Esophagus squamous epithelium (tissue), 4 donors: ENCODE measurements around the gene NAV2.

Experiments used
- CTCF ChIP-seq, 6 experiments: fragments of 450-650 bp in 4 of 6; fragments of 200-600 bp in 2 of 6; sonication (generic) in 2 of 6; IDR thresholded peaks; one replicate each; pipeline ENCODE4 v1.5.1; 2016 to 2019; ENCODE audit warnings: antibody characterized with exemption in 6 of 6, mild to moderate bottlenecking in 4 of 6, moderate library complexity in 4 of 6
- POLR2A ChIP-seq, 4 donors: fragments of 450-650 bp; IDR thresholded peaks; one replicate each; pipeline ENCODE4 v1.6.1; 2017; ENCODE audit warnings: antibody characterized with exemption in 4 of 4, mild to moderate bottlenecking in 4 of 4, moderate library complexity in 3 of 4

- TF ChIP-seq CTCF (IDR thresholded peaks at IDR 0.05) = no peak
- TF ChIP-seq POLR2A (IDR thresholded peaks at IDR 0.05) = no peak
Measured at GRCh38 chr11:20067665-20068064, 355.0 kb downstream of the NAV2 start.
